CD4-positive, alpha-beta T cell (primary cell): ENCODE data around the gene WFIKKN2. TPM values are rescaled to one million over a fixed set of nuclear protein-coding genes. Genes with fewer than 3 reads are reported as not detected.

ENCODE experiments used
- ATAC-seq: fragments of 200-7000 bp; cut with Tn5 transposase; one replicate; pipeline ENCODE4 v1.10.0; 2022; ENCODE audit warnings: mild to moderate bottlenecking; ENCODE audit not compliant: poor library complexity
- CTCF ChIA-PET: fragments of 350-600 bp; sonication (Branson Sonifier 250); formaldehyde crosslinking; loops from one replicate; lab custom pipeline; 2021; ENCODE audit warnings: antibody characterized with exemption, inconsistent platforms; lab: Charles Lee
- POLR2A ChIA-PET: fragments of 350-600 bp; sonication (Branson Sonifier 250); formaldehyde crosslinking; loops from one replicate; lab custom pipeline; 2021; ENCODE audit warnings: antibody characterized with exemption, inconsistent platforms; lab: Charles Lee
- DNase-seq, 14 experiments: peaks; one replicate each; pipeline ENCODE4 v3.0.0-alpha.2; 2013 to 2020; ENCODE audit warnings: mixed read lengths in 2 of 14
- H3K27ac ChIP-seq, 2 donors: one replicate each; pipeline versions ENCODE4 v1.5.1 to v1.7.0; 2013; ENCODE audit warnings: low read length in 2 of 2, low read depth in 1 of 2, mild to moderate bottlenecking in 1 of 2
- H3K27me3 ChIP-seq, 2 experiments: 1 replicate in 1 of 2; 2 replicates in 1 of 2; pipeline versions ENCODE4 v1.6.1 to v1.7.0; 2013; ENCODE audit warnings: low read length in 2 of 2, control low read depth in 1 of 2, mild to moderate bottlenecking in 1 of 2, moderate library complexity in 1 of 2; ENCODE audit not compliant: insufficient read depth in 2 of 2, control insufficient read depth in 1 of 2
- H3K36me3 ChIP-seq: one replicate; pipeline ENCODE4 v1.6.1; 2013; ENCODE audit warnings: low read length, control low read depth; ENCODE audit not compliant: insufficient read depth
- H3K4me1 ChIP-seq: one replicate; pipeline ENCODE4 v1.6.1; 2013; ENCODE audit warnings: low read length, control low read depth; ENCODE audit not compliant: insufficient read depth
- H3K4me3 ChIP-seq: one replicate; pipeline ENCODE4 v1.5.1; 2013; ENCODE audit warnings: mild to moderate bottlenecking, low read length, moderate library complexity
- H3K9me3 ChIP-seq, 2 experiments: 1 replicate in 1 of 2; 2 replicates in 1 of 2; pipeline versions ENCODE4 v1.6.1 to v1.7.0; 2013; ENCODE audit warnings: low read length in 2 of 2, mild to moderate bottlenecking in 2 of 2, control low read depth in 1 of 2, moderate library complexity in 1 of 2; ENCODE audit not compliant: control insufficient read depth in 1 of 2, insufficient read depth in 1 of 2
- H3K27ac Mint-ChIP-seq: one replicate; pipeline ENCODE4 v1.8.0; 2020; ENCODE audit warnings: mixed read lengths
- H3K27me3 Mint-ChIP-seq: one replicate; pipeline ENCODE4 v1.8.0; 2021; ENCODE audit warnings: mixed read lengths
- H3K36me3 Mint-ChIP-seq: one replicate; pipeline ENCODE4 v1.8.0; 2021; ENCODE audit warnings: low read depth, mixed read lengths
- H3K4me1 Mint-ChIP-seq: one replicate; pipeline ENCODE4 v1.8.0; 2021; ENCODE audit warnings: low read depth, mixed read lengths
- H3K4me3 Mint-ChIP-seq: one replicate; pipeline ENCODE4 v1.8.0; 2020; ENCODE audit warnings: mild to moderate bottlenecking, mixed read lengths
- H3K9me3 Mint-ChIP-seq: one replicate; pipeline ENCODE4 v1.8.0; 2020; ENCODE audit warnings: mixed read lengths
- intact Hi-C, 2 experiments: fragments of 100-400 bp; cut with DNase I in 1 of 2; cut with micrococcal nuclease in 1 of 2; formaldehyde crosslinking; loops; one replicate each; pipeline versions ENCODE4 v1.15.1 to v1.9.0; 2023 to 2025; cut with DNase I, micrococcal nuclease
- total RNA-seq, 174 experiments: library from RNA in 2 of 174; stranded (reverse) in 2 of 174; gene quantifications; one replicate each; pipeline ENCODE4 v1.2.3 and lab custom pipeline; 2021 to 2026
- TF ChIP-seq, protein P1 (sequence below): fragments of 200-600 bp; IDR thresholded peaks from one replicate; pipeline ENCODE4 v1.8.0; 2022; ENCODE audit warnings: antibody characterized with exemption, mild to moderate bottlenecking

Gene WFIKKN2
- total RNA-seq, 2 experiments from 2014 or later: not detected

DNA sequence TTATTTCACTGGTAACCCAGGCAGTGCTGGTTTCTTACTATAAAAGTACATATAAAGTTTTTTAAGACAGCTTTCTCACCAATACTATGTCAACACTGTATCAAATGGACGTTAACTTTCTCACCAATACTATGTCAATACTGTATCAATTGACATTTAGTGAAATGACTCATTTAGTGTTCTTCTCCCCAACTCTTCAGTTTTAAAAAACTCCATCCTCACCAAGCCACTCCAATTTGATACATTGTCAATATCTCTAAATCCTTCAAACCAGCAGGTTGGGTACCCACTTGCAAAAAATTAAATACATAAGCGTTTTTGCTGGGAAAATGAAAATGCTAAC is 25.9 kb downstream of the WFIKKN2 start:
- ChIA-PET POLR2A (interaction anchor here (0.9 to 8.2 kb wide), 5 partner anchors 8 to 92 kb away, joined by 4 to 207 read pairs (median 7); no protein-coding TSS in a partner anchor), CTCF (interaction anchor here (1.8 to 6.8 kb wide), 2 partner anchors 9 to 96 kb away, joined by 5 to 45 read pairs; no protein-coding TSS in a partner anchor)
- TF ChIP-seq, protein P1, sequence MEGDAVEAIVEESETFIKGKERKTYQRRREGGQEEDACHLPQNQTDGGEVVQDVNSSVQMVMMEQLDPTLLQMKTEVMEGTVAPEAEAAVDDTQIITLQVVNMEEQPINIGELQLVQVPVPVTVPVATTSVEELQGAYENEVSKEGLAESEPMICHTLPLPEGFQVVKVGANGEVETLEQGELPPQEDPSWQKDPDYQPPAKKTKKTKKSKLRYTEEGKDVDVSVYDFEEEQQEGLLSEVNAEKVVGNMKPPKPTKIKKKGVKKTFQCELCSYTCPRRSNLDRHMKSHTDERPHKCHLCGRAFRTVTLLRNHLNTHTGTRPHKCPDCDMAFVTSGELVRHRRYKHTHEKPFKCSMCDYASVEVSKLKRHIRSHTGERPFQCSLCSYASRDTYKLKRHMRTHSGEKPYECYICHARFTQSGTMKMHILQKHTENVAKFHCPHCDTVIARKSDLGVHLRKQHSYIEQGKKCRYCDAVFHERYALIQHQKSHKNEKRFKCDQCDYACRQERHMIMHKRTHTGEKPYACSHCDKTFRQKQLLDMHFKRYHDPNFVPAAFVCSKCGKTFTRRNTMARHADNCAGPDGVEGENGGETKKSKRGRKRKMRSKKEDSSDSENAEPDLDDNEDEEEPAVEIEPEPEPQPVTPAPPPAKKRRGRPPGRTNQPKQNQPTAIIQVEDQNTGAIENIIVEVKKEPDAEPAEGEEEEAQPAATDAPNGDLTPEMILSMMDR: no peak
- H3K27me3 Mint-ChIP-seq: peaks cover 5% of the 10 kb centered on the region
- intact Hi-C loops: loop anchor here in 1 of 2 experiments (5.0 to 10.0 kb wide), 2 partner anchors 291 to 393 kb away; partner anchors contain the start of gene NME1
- Histone ChIP-seq H3K27me3 (no peaks in the 10 kb centered on the region), H3K9me3 (no peaks in the 10 kb centered on the region), H3K4me3 (no peak overlapping the region), H3K4me1 (peaks cover 10% of the 10 kb centered on the region), H3K36me3 (peaks cover 32% of the 10 kb centered on the region), H3K27ac (no peak overlapping the region)
- H3K4me3 Mint-ChIP-seq: peak overlapping the region; percentile 55
- DNase-seq (no peak), ATAC-seq (no peak)
- H3K9me3 Mint-ChIP-seq: no peaks in the 10 kb centered on the region
- peaks cover 49% of the 10 kb centered on the region for H3K36me3 Mint-ChIP-seq
- peak overlapping the region; percentile 40 for H3K27ac Mint-ChIP-seq
- H3K4me1 Mint-ChIP-seq: peaks cover 43% of the 10 kb centered on the region

DNA sequence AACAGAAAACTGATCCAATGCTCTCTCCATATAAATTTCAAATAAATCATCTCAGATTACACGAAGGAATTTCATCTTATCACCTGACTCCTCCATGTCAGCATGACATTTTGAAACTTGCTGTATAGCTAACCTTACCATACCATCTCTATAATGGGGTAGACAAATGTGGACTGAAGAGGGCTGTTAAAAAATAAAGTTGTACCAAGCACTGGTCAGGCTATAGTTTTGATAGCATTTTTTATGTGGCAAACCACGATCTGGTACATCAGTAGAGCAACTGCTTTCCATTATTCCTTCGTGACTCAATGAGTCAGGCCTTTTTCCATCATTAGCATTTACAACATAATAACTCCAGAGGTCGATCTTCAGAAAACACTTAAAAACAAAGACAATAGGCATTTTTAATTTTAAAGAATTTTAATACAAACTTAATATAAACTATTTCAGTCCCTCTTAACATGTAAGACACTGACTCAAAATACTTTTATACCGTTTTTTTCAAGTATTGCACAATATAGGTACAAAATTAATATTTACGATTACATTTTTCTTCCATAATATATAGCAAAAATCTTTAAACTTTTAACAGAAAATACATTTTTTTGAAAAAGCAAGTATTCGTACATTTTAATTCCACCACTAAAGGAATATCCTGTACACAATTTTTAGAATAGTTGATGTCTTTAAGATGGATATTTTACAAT is 26.6 kb downstream of the WFIKKN2 start:
- intact Hi-C loops: loop anchor here in 1 of 2 experiments (2.0 to 10.0 kb wide), 3 partner anchors 95 to 393 kb away; partner anchors contain the start of gene NME1
- H3K36me3 Mint-ChIP-seq: peaks cover 54% of the 10 kb centered on the region

GRCh38 chr17:50863221-50863843 is 27.9 kb downstream of the WFIKKN2 start:
- H3K36me3 ChIP-seq: peaks cover 32% of the 10 kb centered on the region
- no peaks in the 10 kb centered on the region for H3K9me3 ChIP-seq
- intact Hi-C loops: loop anchor here in 1 of 2 experiments (2.0 to 10.0 kb wide), 3 partner anchors 93 to 391 kb away; partner anchors contain the start of gene NME1
- ATAC-seq: no peak
- no peaks in the 10 kb centered on the region for H3K9me3 Mint-ChIP-seq
- CTCF ChIA-PET: interaction anchor here (0.6 to 6.8 kb wide), 7 partner anchors 9 to 93 kb away, joined by 3 to 45 read pairs (median 4); no protein-coding TSS in a partner anchor
- H3K36me3 Mint-ChIP-seq: peaks cover 64% of the 10 kb centered on the region
- peak overlapping the region; percentile 97 for H3K27ac Mint-ChIP-seq
- H3K27ac ChIP-seq: peak overlapping the region in 1 of 2 donors; percentile 13
- peaks cover 5% of the 10 kb centered on the region for H3K27me3 Mint-ChIP-seq
- H3K4me3 ChIP-seq: peak overlapping the region; percentile 92
- H3K4me1 ChIP-seq: peaks cover 23% of the 10 kb centered on the region
- peak overlapping the region; percentile 98 for H3K4me3 Mint-ChIP-seq
- H3K4me1 Mint-ChIP-seq: peaks cover 57% of the 10 kb centered on the region
- POLR2A ChIA-PET: interaction anchor here (0.5 to 8.2 kb wide), 8 partner anchors 10 to 289 kb away, joined by 3 to 278 read pairs (median 134); no protein-coding TSS in a partner anchor
- no peaks in the 10 kb centered on the region for H3K27me3 ChIP-seq
- DNase-seq: peak in 6 of 14 experiments; percentile 15 to 68 (median 45)
- TF ChIP-seq, protein P1: peak; percentile 30

More for the DNA sequence above, 26.6 kb downstream of the WFIKKN2 start:
- no peaks in the 10 kb centered on the region for H3K9me3 Mint-ChIP-seq
- Histone ChIP-seq H3K4me1 (peaks cover 14% of the 10 kb centered on the region), H3K36me3 (peaks cover 32% of the 10 kb centered on the region), H3K27me3 (no peaks in the 10 kb centered on the region), H3K9me3 (no peaks in the 10 kb centered on the region), H3K27ac (no peak overlapping the region), H3K4me3 (no peak overlapping the region)
- ATAC-seq (no peak), DNase-seq (no peak)
- ChIA-PET POLR2A (interaction anchor here (0.9 to 8.2 kb wide), 7 partner anchors 9 to 91 kb away, joined by 4 to 278 read pairs (median 7); no protein-coding TSS in a partner anchor), CTCF (interaction anchor here (1.7 to 6.8 kb wide), 3 partner anchors 10 to 95 kb away, joined by 5 to 45 read pairs (median 6); no protein-coding TSS in a partner anchor)
- TF ChIP-seq, protein P1: no peak
- peaks cover 5% of the 10 kb centered on the region for H3K27me3 Mint-ChIP-seq
- H3K4me3 Mint-ChIP-seq: peak overlapping the region; percentile 55
- H3K4me1 Mint-ChIP-seq: peaks cover 44% of the 10 kb centered on the region
- H3K27ac Mint-ChIP-seq: peak overlapping the region; percentile 40
